ENCODE measurements around the gene ULK4.

- TF ChIP-seq CTCF (IDR thresholded peaks at IDR 0.05) (no peak), POLR2A (IDR thresholded peaks at IDR 0.05) (no peak)
Observed at GRCh38 chr3:41573591-41573990, 388.3 kb downstream of the ULK4 start.
